Measurements from ENCODE around the gene GPC2. TPM values are rescaled to one million over a fixed set of nuclear protein-coding genes. Genes with fewer than 3 reads are reported as not detected.

GPC2 gene
- total RNA-seq, 8 experiments from 2014 or later: 0.92 to 103 (median 54.7) TPM

DNA sequence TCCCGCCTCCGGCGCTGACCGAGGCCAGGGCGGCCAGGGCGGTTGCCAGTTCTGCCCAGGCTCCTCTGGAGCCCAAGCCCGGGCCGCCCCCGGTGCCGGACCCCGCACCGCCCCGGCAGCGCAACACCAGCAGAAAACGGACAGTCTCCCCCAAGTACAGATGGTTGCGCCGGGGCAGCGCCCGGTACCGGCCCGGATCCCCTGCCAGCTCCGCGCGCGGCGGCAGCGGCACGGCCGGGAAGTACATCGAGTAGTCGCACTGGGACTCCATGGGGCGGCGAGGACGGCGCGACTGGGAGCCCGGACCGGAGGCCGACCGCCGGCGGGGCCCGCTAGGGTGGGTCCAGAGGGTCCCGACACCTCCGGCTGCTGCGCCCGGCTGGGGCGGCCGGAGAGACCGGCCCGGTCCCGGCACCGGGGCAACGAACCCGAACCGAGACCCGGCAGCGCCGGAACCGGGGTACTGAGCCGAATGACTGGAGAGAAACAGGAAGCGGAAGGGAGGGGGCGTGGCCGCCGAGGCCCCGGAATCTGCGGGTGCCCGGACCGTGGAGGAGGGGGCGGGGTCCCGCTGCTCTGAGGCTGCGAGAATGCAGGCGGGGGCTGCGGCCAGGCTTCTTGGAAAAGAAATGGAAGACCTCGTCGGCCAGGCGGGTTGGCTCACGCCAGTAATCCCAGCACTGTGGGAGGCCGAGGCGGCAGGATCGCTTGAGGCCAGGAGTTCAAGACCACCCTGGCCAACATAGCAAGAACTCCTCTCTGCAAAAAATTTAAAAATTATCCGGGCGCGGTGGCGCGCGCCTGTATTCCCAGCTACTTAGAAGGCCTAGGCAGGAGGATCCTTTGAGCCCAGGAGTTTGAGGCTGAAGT is 18.7 kb downstream of the GPC2 start, which contains the start of gene TRAPPC14:
TRAPPC14 (minus strand) TSS at position 495 of the 870 bp plus-strand sequence; CDS start at position 271, 224 bp downstream.
- peak; percentile 81 to 91 (median 86) for ATAC-seq (replicated peaks in 6 of 8)
- H3K27ac ChIP-seq: peak within 1 kb of the TSS; percentile 50 to 54
- peak within 1 kb of the TSS; percentile 69 to 93 (median 83) for H3K4me3 ChIP-seq
- in situ Hi-C loops (cut with MboI; ENCODE audit: low pct_unique_long_range_greater_than_20kb in 2 of 9, low sequenced_read_pairs in 9 of 9, unreplicated experiment in 9 of 9): no loop called here
- 0 to 33% (median 20%) methylated on average over 2 to 7 of the region's 87 CpGs; no CpG with 5 or more reads in 7 of the 10 experiments for WGBS, 10 experiments
- peaks cover 6 to 10% of the 10 kb centered on the region in 2 donors for H3K4me1 ChIP-seq (replicated peaks in 1 of 2)

DNA sequence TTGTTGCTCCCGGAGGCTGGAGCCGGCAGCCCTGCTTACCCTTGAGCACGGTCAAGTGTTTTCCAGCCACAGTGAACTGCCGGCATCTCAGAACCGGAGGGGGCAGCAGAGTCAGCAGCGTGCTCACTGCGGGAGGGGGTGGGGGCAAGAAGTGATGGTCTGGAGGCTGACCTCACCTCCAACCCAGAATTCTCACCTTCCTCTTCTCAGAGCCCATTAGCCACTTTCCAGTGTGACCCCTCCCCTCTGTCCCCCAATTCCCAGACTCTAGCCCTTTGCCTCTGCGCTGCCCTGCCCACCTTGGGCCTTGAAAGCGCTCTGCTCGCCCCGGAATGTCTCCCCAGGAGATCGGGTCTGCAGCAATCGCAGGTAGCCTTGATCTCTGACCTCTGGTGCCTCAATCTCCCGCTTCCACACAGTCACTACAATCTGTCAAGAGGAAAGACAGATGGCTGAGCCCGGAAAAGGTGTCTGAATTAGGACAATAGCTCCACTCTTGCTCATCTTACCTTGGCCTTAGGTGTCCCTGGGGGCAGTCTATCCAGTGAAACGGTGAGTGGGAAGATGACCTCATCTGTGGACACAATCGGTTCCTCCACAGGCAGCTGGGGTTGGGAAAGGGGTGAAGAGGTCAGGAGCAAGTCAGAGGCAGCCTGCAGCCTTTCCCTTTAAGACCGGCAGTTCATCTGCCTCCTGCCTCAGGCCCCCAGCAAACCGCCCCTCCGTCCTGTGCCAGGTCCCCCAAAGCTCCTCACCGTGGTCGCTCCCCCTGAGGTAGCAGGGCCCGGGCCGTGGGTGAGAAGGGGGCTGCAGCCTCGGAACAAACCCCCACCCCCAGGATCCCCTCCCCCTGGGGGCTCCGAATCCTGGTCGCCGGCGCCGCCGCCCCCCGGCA is 19.6 kb downstream of the GPC2 start:
- WGBS, 10 experiments: 0 to 52% (median 33%) methylated on average over 1 to 9 of the region's 32 CpGs; no CpG with 5 or more reads in 3 of the 10 experiments
- H3K27ac ChIP-seq: peak overlapping the region; percentile 50 to 54
- in situ Hi-C loops (cut with MboI; ENCODE audit: low pct_unique_long_range_greater_than_20kb in 2 of 9, low sequenced_read_pairs in 9 of 9, unreplicated experiment in 9 of 9): no loop called here
- peak overlapping the region; percentile 69 to 93 (median 83) for H3K4me3 ChIP-seq
- H3K4me1 ChIP-seq (replicated peaks in 1 of 2): peaks cover 6 to 10% of the 10 kb centered on the region in 2 donors
- ATAC-seq (replicated peaks in 6 of 8): peak in 6 of 8 experiments; percentile 7 to 28 (median 14)

DNA sequence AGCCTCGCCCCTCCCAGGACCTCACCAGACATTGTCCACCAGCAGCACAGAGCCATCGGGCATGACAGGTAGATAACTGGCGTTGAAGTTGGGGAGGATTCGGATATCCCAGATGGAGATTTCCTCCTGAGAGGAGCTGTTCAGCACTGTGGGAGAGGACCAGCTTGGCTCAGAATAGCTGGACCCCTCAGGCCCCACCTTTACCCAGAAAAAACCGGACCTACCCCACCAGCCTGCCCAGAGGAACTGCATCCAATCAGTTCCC is 20.2 kb downstream of the GPC2 start:
- ATAC-seq (replicated peaks in 6 of 8): no peak
- 40 to 100% (median 90%) methylated on average over 1 to 2 of the region's 5 CpGs; no CpG with 5 or more reads in 7 of the 10 experiments for WGBS, 10 experiments
- in situ Hi-C loops (cut with MboI; ENCODE audit: low pct_unique_long_range_greater_than_20kb in 2 of 9, low sequenced_read_pairs in 9 of 9, unreplicated experiment in 9 of 9): no loop called here
- no peak overlapping the region for H3K27ac ChIP-seq
- H3K4me3 ChIP-seq: peak overlapping the region in 2 of 5 donors; percentile 69 to 93
- peaks cover 6 to 10% of the 10 kb centered on the region in 2 donors for H3K4me1 ChIP-seq (replicated peaks in 1 of 2)

DNA sequence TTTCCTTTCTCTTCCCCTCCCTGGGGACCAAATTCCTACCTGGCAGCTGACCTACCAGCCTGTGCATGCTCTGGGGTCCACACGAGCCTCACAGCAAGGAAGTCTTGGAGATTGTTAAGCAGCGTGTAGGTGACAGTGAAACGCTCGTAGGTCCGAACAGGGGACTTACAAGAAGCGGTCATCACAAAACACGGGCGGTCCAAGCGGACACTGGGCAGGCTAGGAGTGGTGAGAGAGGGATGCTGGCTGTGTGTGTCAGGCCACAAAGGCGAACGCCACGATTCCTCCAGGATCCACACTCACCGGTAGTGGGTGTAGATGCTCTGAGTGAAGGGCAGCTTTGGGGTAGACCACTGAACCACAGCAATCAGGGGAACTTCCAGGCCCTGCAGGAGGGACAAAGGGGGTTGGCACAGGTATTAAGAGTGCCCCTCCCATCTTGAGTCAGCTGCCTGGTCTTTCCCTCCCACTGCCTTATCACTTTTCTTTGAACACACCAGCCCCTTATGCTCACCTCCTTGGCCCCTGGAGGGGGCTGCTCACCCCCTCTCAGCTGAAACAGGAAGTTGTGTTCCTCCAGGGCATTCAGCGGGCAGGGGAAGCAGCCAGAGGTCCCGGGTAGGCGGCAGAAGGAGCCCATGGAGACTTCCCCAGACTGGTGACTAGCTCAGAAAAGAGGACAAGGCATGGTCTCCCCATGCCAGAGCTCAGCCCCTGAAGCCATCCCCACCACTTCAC is 20.7 kb downstream of the GPC2 start:
- peaks cover 6 to 10% of the 10 kb centered on the region in 2 donors for H3K4me1 ChIP-seq (replicated peaks in 1 of 2)
- ATAC-seq (replicated peaks in 6 of 8): no peak
- in situ Hi-C loops (cut with MboI; ENCODE audit: low pct_unique_long_range_greater_than_20kb in 2 of 9, low sequenced_read_pairs in 9 of 9, unreplicated experiment in 9 of 9): no loop called here
- H3K4me3 ChIP-seq: no peak overlapping the region
- no peak overlapping the region for H3K27ac ChIP-seq
- 80 to 100% (median 91%) methylated on average over 1 to 13 of the region's 16 CpGs; no CpG with 5 or more reads in 4 of the 10 experiments for whole genome bisulfite sequencing, 10 experiments

DNA sequence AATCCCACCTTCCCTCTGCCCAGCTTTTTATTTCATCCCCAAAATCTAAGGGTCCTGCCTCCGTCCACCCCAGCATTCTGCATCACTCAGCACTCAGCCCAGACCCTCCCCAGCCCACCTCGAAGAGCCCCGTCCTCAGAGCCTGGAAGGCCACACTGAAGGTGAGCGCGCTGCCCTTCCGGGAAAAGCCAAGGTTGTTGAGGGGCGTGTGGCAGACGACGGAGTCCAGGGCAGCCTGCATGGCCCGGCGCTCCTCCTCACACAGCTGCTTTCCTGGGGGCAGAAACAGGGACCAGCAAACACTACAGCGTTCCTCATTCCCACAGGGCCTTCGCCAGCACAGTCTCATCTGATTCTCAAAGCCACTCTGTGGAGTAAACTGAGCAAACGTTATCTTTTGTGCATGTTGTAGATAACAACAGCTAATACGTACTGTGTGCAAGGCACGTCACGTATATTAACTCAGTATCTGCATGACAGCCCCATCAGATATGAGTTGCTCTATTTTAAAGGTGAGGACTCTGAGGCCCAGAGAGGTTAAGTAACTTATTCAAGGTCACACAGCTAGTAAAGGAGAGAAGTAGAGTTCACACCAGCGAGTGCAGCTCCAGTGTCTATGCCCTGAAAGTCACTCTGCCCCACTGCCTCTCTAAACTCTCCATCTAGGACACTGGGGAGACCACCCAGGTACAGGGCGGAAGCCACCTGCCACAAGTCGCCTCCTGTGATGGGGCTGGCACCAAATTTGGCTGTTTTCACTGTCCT is 21.4 kb downstream of the GPC2 start:
- Histone ChIP-seq H3K27ac (no peak overlapping the region), H3K4me3 (no peak overlapping the region), H3K4me1 (replicated peaks in 1 of 2) (peaks cover 6 to 10% of the 10 kb centered on the region in 2 donors)
- ATAC-seq (replicated peaks in 6 of 8): no peak
- WGBS, 10 experiments: 83 to 99% (median 90%) methylated on average over 2 to 15 of the region's 20 CpGs; no CpG with 5 or more reads in 2 of the 10 experiments
- in situ Hi-C loops (cut with MboI; ENCODE audit: low pct_unique_long_range_greater_than_20kb in 2 of 9, low sequenced_read_pairs in 9 of 9, unreplicated experiment in 9 of 9): no loop called here

DNA sequence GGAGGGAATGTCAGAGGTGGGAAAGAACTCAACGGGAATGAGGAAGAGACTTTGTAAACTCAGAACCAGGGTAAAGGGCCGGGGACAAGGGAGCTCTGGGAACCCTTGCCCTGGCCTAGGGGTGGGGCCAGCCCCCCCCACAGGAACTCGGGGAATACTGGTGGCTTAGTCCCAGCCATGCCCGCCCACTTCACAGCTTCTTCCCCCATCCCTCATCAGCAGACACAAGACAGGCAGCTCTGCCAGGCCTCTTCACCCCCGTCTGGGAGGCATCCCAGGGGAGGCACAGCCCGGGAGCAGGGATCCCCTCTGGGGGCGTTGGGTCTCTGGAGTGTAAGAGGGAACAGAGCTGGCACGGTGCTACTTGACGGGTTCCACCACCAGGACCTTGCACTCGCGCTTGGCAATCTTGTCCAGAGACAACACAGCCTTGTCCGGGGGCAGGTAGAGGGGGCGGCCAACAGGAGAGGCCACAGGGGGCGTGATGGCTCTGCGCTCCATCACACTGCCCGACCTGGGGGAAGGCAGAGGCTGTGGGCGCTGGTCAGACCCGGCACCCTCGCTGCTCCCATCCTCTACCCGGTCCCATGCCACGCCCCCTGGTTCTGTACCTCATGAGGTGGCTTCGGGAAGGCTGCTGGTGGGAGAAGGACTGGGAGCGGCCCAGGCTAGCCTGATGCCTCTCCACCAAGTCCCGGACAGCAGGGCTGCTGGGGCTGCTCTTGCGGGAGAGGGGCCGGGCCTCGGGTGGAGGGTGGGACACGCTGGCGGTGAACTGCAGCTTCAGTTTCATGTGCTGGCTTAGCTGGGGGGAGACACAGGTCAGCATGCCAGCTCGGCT is 22.3 kb downstream of the GPC2 start:
- ATAC-seq (replicated peaks in 6 of 8): no peak
- 40 to 81% (median 59%) methylated on average over 1 to 9 of the region's 30 CpGs; no CpG with 5 or more reads in 6 of the 10 experiments for WGBS, 10 experiments
- in situ Hi-C loops (cut with MboI; ENCODE audit: low pct_unique_long_range_greater_than_20kb in 2 of 9, low sequenced_read_pairs in 9 of 9, unreplicated experiment in 9 of 9): no loop called here
- Histone ChIP-seq H3K4me3 (no peak overlapping the region), H3K27ac (no peak overlapping the region), H3K4me1 (replicated peaks in 1 of 2) (peaks cover 7 to 12% of the 10 kb centered on the region in 2 donors)

DNA sequence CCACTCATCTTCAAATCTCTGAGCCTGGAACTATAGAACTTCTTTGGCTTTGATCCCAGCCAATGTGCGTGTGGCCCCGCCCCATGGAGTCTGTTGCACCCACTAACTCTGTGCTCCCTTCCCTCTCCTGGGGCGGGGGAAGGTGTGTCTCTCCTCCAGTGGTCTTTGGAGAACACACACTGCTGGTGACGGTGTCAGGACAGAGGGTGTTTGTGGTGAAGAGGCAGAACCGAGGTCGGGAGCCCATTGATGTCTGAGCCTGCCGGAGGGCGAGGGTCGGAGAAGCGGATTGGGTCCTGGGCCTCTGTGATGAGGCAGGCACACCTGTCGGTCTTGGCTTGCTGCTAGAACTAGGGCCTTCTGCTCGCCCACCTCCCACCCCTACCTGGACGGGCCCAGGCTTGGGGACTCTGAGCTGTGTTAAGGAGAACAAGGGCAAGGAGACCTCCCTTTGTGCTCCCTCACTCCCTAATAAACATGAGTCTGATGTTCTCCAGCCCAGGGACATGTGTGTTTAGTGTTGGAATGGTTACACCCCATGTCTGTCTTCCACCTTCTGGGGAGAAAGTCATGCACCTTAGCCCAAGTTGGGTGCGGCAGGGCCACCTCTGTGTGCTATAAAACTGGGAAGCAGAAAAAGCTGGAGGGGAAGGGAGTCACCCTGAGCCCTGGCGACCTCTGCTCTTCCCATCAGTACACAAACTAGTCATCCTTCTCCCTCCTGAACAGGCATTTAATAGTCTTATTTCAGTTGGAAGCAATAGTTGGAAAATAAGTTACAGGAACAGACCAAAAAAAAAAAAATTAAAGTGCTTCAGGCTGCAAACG is 23.3 kb downstream of the GPC2 start:
- in situ Hi-C loops (cut with MboI; ENCODE audit: low pct_unique_long_range_greater_than_20kb in 2 of 9, low sequenced_read_pairs in 9 of 9, unreplicated experiment in 9 of 9): no loop called here
- Histone ChIP-seq H3K4me3 (no peak overlapping the region), H3K27ac (no peak overlapping the region), H3K4me1 (replicated peaks in 1 of 2) (peaks cover 10 to 16% of the 10 kb centered on the region in 2 donors)
- no peak for ATAC-seq (replicated peaks in 6 of 8)
- WGBS, 10 experiments: 80 to 100% (median 94%) methylated on average over 1 to 3 of the region's 16 CpGs; no CpG with 5 or more reads in 4 of the 10 experiments

DNA sequence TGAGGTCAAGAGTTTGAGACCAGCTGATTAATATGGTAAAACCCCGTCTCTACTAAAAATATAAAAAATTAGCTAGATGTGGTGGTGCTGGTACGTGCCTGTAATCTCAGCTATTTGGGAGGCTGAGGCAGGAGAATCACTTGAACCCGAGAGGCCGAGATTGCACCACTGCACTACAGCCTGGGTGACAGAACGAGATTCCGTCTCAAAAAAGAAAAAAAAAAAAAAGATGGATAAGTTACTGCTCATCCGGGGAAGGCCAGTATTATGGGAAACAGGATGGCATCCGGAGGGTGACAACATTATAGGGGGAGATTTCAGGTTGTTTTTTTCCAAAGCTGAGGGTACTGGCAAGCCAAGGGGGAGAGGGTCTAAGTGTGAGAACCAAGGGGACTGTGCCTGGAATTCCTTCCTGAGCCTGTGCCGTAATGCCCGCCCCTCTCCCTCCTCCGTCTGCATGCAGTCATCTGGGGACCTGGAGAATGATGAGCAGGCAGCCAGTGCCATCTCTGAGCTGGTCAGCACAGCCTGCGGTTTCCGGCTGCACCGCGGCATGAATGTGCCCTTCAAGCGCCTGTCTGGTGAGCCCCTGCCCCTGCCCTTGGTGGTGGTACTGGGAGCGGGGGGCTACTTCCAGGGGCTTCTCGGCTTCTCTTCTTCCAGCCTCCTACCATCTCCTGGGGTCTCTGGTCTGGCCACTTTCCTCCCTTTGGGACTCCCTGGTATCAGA is 24.1 kb downstream of the GPC2 start:
- in situ Hi-C loops (cut with MboI; ENCODE audit: low pct_unique_long_range_greater_than_20kb in 2 of 9, low sequenced_read_pairs in 9 of 9, unreplicated experiment in 9 of 9): no loop called here
- no peak for ATAC-seq (replicated peaks in 6 of 8)
- WGBS, 10 experiments: 60 to 100% (median 88%) methylated on average over 1 to 11 of the region's 18 CpGs; no CpG with 5 or more reads in 2 of the 10 experiments

DNA sequence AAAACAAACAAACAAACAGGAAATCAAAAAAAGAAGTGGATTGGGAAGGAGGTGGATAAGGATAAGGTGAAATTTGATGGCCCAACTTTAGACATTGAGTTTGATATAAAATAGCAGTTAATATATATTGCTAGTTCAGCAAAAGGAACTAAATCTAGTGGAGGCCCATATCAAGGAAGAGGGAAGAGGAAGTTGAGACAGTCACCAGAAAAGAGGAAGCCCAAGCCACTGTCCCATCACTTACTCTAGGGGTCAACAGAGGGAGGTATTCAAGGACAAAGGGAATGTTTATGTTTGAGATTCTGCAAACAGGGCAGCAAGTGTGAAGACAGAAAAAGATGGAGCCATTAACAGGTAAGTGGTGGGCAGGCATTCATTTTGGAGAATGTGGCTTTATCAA is 24.8 kb downstream of the GPC2 start:
- in situ Hi-C loops (cut with MboI; ENCODE audit: low pct_unique_long_range_greater_than_20kb in 2 of 9, low sequenced_read_pairs in 9 of 9, unreplicated experiment in 9 of 9): no loop called here
- no peak overlapping the region for H3K4me3 ChIP-seq
- ATAC-seq (replicated peaks in 6 of 8): no peak
- H3K4me1 ChIP-seq (replicated peaks in 1 of 2): peaks cover 11 to 15% of the 10 kb centered on the region in 2 donors
- H3K27ac ChIP-seq: no peak overlapping the region

More for the DNA sequence above, 24.1 kb downstream of the GPC2 start:
- Histone ChIP-seq H3K4me3 (no peak overlapping the region), H3K4me1 (replicated peaks in 1 of 2) (peaks cover 12 to 18% of the 10 kb centered on the region in 2 donors), H3K27ac (no peak overlapping the region)

DNA sequence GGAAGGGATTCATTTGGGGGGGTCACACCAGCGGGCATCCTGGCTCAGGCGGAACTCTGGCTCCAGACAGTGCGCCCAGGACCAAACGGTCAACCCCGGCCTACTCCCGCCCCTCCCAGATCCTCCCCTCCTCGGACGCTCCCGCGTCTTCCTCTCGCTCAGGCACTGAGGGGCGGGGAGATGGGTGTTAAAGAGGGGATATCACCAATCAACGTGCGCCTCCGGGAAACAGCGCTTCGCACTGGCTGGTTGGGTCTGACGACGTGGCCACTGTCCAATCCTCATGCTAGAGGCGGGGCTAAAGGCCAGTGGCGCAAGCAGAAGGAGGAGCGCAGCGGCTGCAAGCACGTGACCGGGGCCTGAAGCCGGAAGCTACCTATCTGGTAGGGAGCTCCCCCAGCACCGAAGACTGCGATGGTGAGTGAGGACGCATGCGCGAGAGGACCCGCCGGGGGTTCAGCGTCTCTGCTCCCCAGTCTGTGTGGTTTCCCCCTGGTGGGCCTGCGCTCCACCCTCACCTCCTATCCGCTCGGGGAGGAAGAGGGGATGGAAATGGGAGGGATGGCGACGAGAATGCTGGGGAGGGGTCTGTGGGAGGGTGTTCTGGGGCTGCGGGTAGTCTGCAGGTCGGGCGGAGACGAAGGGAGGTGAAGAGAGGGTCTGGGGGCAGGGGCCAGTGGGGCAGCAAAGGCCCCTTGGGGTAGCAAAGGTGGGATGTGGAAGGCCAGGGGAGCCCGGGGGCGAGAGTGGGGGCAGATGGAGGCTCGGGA is 28.4 kb downstream of the GPC2 start, which contains the start of gene LAMTOR4:
LAMTOR4 (plus strand) TSS at position 360 of the 770 bp plus-strand sequence; CDS start at position 415, 55 bp downstream.
- in situ Hi-C loops (cut with MboI; ENCODE audit: low pct_unique_long_range_greater_than_20kb in 2 of 9, low sequenced_read_pairs in 9 of 9, unreplicated experiment in 9 of 9): loop anchor here in 1 of 9 experiments (10.0 kb wide), 1 partner anchor 66 kb away; the partner anchor contains the start of gene PVRIG
- WGBS, 10 experiments: 0 to 1% (median 0%) methylated on average over 1 to 14 of the region's 46 CpGs; no CpG with 5 or more reads in 6 of the 10 experiments
- peak; percentile 97 to 98 (median 98) for ATAC-seq (replicated peaks in 6 of 8)
- peaks cover 7 to 9% of the 10 kb centered on the region in 2 donors for H3K4me1 ChIP-seq (replicated peaks in 1 of 2)
- peak within 1 kb of the TSS; percentile 78 to 80 for H3K27ac ChIP-seq
- H3K4me3 ChIP-seq: peak within 1 kb of the TSS; percentile 68 to 90 (median 73)

Measured in motor neuron (in vitro differentiated cells).